Metanephros (tissue), 2 donors: ENCODE measurements around the gene MAL. TPM values are rescaled to one million over a fixed set of nuclear protein-coding genes. Genes with fewer than 3 reads are reported as not detected.

Experiments used
- small RNA-seq: library from RNA; depleted of rRNA; stranded (forward); fragments of <200 nt; gene quantifications from one replicate; pipeline ENCODE3, GENCODE V24; 2014; ENCODE audit warnings: low replicate concordance
- total RNA-seq: library from RNA; depleted of rRNA; stranded (reverse); fragments of >200 nt; gene quantifications from one replicate; pipeline ENCODE4 v1.2.3, GENCODE V29; 2014

The MAL gene
- total RNA-seq = 217 TPM

GRCh38 chr2:95025406-95026319, at the start of gene MAL:
Gene MAL, plus strand, starts transcription at chr2:95025708. Its CDS starts 85 bp downstream, at chr2:95025793.

Small RNA genes lying within 50 kb of the gene (small RNA-seq; reads per million reads assigned to genes)
- 0.07 reads per million for gene RN7SL575P

Other genes with a start within 250 kb of the MAL start
- gene TEKT4, start 154.3 kb upstream of the MAL start, total RNA-seq = 0.29 TPM
- 61.4 TPM for gene MRPS5, start 96.1 kb downstream of the MAL start, total RNA-seq
- gene ZNF514, start 134.1 kb downstream of the MAL start, total RNA-seq = 25.3 TPM
- gene ZNF2, start 140.1 kb downstream of the MAL start, total RNA-seq = 7.6 TPM
- gene ZNF892, start 181.8 kb downstream of the MAL start, total RNA-seq = 10.2 TPM
- gene PROM2, start 248.7 kb downstream of the MAL start, total RNA-seq = 34.7 TPM